Neural progenitor cell (in vitro differentiated cells): ENCODE data around the gene ZNF616.

Source experiments
- CTCF ChIP-seq: fragments of 200-600 bp; sonication (generic); IDR thresholded peaks from 2 replicates; pipeline ENCODE4 v1.5.1; 2017; ENCODE audit warnings: antibody characterized with exemption, mild to moderate bottlenecking
- EZH2 ChIP-seq: fragments of 200-600 bp; sonication (generic); IDR thresholded peaks from 2 replicates; pipeline ENCODE4 v1.6.1; 2017; ENCODE audit warnings: antibody characterized with exemption, mild to moderate bottlenecking, moderate library complexity
- EZH2phosphoT487 ChIP-seq: fragments of 200-600 bp; sonication (generic); IDR thresholded peaks from 2 replicates; pipeline ENCODE4 v1.6.1; 2017; ENCODE audit warnings: antibody characterized with exemption

GRCh38 chr19:52140032-52140710, 433 bp upstream of the ZNF616 start:
- no peak for TF ChIP-seq CTCF
- TF ChIP-seq EZH2: no peak
- no peak for TF ChIP-seq EZH2phosphoT487
